Measurements from ENCODE around the gene THOC6.
"Not testable (repeated sequence)": the region's sequence is repeated elsewhere in the genome, so short reads cannot be mapped to it uniquely, and the experiment has no call there.

Gene THOC6

GRCh38 chr16:3063625-3064386, 40.0 kb downstream of the THOC6 start:
- no peak for TF ChIP-seq CTCF (IDR thresholded peaks at IDR 0.05; ENCODE audit: extremely low read depth, insufficient read depth, missing control alignments)
- in situ Hi-C loops (cut with MboI; ENCODE audit: low pct_unique_long_range_greater_than_20kb, low sequenced_read_pairs, unreplicated experiment) = loop anchor here (10.0 kb wide), 1 partner anchor 101 kb away; no protein-coding TSS in a partner anchor
- DNase-seq (ENCODE audit: low spot score) = no peak

GRCh38 chr16:3065069-3065741, 41.4 kb downstream of the THOC6 start, which contains the start of gene IL32:
Gene IL32 (plus strand): TSS chr16:3065640. CDS start chr16:3065812, 172 bp downstream.
- TF ChIP-seq CTCF (IDR thresholded peaks at IDR 0.05; ENCODE audit: extremely low read depth, insufficient read depth, missing control alignments) = no peak
- in situ Hi-C loops (cut with MboI; ENCODE audit: low pct_unique_long_range_greater_than_20kb, low sequenced_read_pairs, unreplicated experiment) = loop anchor here (10.0 kb wide), 1 partner anchor 100 kb away; no protein-coding TSS in a partner anchor
- peak; percentile 69 for DNase-seq (ENCODE audit: low spot score)

- no peak for TF ChIP-seq CTCF (IDR thresholded peaks at IDR 0.05; ENCODE audit: extremely low read depth, insufficient read depth, missing control alignments)
- peak; percentile 27 for DNase-seq (ENCODE audit: low spot score)
- in situ Hi-C loops (cut with MboI; ENCODE audit: low pct_unique_long_range_greater_than_20kb, low sequenced_read_pairs, unreplicated experiment) = loop anchor here (10.0 kb wide), 1 partner anchor 99 kb away; no protein-coding TSS in a partner anchor
These were observed 42.1 kb downstream of the THOC6 start for GRCh38 chr16:3065742-3066439.

GRCh38 chr16:3066440-3066748, 42.6 kb downstream of the THOC6 start:
- TF ChIP-seq CTCF (IDR thresholded peaks at IDR 0.05; ENCODE audit: extremely low read depth, insufficient read depth, missing control alignments) = no peak
- in situ Hi-C loops (cut with MboI; ENCODE audit: low pct_unique_long_range_greater_than_20kb, low sequenced_read_pairs, unreplicated experiment) = loop anchor here (10.0 kb wide), 1 partner anchor 98 kb away; no protein-coding TSS in a partner anchor
- no peak for DNase-seq (ENCODE audit: low spot score)

- in situ Hi-C loops (cut with MboI; ENCODE audit: low pct_unique_long_range_greater_than_20kb, low sequenced_read_pairs, unreplicated experiment) = loop anchor here (10.0 kb wide), 1 partner anchor 96 kb away; no protein-coding TSS in a partner anchor
- TF ChIP-seq CTCF (IDR thresholded peaks at IDR 0.05; ENCODE audit: extremely low read depth, insufficient read depth, missing control alignments) = no peak
- DNase-seq (ENCODE audit: low spot score) = no peak
These were observed 44.7 kb downstream of the THOC6 start for GRCh38 chr16:3068487-3068886.

GRCh38 chr16:3069146-3069545, 45.3 kb downstream of the THOC6 start:
- DNase-seq (ENCODE audit: low spot score) = not testable (repeated sequence)
- in situ Hi-C loops (cut with MboI; ENCODE audit: low pct_unique_long_range_greater_than_20kb, low sequenced_read_pairs, unreplicated experiment) = loop anchor here (10.0 kb wide), 1 partner anchor 96 kb away; no protein-coding TSS in a partner anchor

Measured in GM13977 (cell line).